HL-60 (cell line): ENCODE data around the gene CTDNEP1.

Source experiments
- TF ChIP-seq, protein P1 (sequence below): IDR thresholded peaks from one replicate; pipeline ENCODE4 v1.5.1; 2011; ENCODE audit warnings: low read length, control low read depth, inconsistent platforms; ENCODE audit not compliant: insufficient read depth
- TF ChIP-seq, protein P2 (sequence below): IDR thresholded peaks from 2 replicates; pipeline ENCODE4 v1.6.1; 2012; ENCODE audit warnings: low read depth; ENCODE audit not compliant: insufficient replicate concordance

DNA sequence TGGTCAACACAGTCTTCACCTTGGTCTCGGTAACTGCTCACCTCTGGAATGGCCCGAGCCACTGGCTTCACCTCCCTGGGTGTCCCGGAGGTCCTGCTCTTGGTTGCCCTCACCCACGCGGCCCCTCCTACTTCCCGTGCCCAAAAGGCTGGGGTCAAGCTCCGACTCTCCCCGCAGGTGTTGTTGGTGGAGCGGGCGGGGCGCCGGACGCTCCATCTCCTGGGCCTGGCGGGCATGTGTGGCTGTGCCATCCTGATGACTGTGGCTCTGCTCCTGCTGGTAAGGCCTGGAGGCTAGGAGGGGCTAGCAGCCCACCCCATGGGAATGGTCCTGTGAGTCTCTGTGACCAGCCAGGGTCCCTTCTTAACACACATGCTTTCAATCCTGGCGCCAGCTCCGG is 33.4 kb upstream of the CTDNEP1 start:
- TF ChIP-seq, protein P1, sequence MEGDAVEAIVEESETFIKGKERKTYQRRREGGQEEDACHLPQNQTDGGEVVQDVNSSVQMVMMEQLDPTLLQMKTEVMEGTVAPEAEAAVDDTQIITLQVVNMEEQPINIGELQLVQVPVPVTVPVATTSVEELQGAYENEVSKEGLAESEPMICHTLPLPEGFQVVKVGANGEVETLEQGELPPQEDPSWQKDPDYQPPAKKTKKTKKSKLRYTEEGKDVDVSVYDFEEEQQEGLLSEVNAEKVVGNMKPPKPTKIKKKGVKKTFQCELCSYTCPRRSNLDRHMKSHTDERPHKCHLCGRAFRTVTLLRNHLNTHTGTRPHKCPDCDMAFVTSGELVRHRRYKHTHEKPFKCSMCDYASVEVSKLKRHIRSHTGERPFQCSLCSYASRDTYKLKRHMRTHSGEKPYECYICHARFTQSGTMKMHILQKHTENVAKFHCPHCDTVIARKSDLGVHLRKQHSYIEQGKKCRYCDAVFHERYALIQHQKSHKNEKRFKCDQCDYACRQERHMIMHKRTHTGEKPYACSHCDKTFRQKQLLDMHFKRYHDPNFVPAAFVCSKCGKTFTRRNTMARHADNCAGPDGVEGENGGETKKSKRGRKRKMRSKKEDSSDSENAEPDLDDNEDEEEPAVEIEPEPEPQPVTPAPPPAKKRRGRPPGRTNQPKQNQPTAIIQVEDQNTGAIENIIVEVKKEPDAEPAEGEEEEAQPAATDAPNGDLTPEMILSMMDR, result no peak
- TF ChIP-seq, protein P2, sequence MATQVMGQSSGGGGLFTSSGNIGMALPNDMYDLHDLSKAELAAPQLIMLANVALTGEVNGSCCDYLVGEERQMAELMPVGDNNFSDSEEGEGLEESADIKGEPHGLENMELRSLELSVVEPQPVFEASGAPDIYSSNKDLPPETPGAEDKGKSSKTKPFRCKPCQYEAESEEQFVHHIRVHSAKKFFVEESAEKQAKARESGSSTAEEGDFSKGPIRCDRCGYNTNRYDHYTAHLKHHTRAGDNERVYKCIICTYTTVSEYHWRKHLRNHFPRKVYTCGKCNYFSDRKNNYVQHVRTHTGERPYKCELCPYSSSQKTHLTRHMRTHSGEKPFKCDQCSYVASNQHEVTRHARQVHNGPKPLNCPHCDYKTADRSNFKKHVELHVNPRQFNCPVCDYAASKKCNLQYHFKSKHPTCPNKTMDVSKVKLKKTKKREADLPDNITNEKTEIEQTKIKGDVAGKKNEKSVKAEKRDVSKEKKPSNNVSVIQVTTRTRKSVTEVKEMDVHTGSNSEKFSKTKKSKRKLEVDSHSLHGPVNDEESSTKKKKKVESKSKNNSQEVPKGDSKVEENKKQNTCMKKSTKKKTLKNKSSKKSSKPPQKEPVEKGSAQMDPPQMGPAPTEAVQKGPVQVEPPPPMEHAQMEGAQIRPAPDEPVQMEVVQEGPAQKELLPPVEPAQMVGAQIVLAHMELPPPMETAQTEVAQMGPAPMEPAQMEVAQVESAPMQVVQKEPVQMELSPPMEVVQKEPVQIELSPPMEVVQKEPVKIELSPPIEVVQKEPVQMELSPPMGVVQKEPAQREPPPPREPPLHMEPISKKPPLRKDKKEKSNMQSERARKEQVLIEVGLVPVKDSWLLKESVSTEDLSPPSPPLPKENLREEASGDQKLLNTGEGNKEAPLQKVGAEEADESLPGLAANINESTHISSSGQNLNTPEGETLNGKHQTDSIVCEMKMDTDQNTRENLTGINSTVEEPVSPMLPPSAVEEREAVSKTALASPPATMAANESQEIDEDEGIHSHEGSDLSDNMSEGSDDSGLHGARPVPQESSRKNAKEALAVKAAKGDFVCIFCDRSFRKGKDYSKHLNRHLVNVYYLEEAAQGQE, result no peak
